ENCODE data around the gene DNTTIP2.

Gene DNTTIP2

GRCh38 chr1:93908394-93909145 lies 29.6 kb upstream of the DNTTIP2 start:
- no peak for TF ChIP-seq CTCF (IDR thresholded peaks at IDR 0.05; ENCODE audit: insufficient read depth, missing control alignments)
- FAIRE-seq (no peak), DNase-seq (ENCODE audit: insufficient read length, low spot score) (no peak)

DNA sequence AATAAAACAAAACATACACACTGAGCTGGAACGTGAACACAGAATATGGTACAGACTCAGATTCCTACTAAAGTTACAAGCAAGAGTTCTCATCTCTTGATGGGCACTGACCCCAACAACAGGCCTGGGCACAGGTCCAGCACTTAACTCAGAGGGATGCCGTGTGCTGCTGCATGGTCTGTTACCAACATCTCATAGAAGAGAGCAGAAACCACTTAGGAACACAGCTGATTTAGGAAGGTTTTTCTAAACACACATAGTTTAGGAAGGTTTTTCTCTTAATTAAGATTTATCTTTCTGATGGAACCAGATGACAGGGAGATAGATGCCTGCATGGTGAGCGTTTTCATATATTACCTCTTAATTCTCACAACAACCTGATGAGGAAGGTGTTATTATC lies 28.7 kb upstream of the DNTTIP2 start:
- TF ChIP-seq CTCF (IDR thresholded peaks at IDR 0.05; ENCODE audit: insufficient read depth, missing control alignments) = no peak
- DNase-seq (ENCODE audit: insufficient read length, low spot score) (no peak), FAIRE-seq (no peak)

DNA sequence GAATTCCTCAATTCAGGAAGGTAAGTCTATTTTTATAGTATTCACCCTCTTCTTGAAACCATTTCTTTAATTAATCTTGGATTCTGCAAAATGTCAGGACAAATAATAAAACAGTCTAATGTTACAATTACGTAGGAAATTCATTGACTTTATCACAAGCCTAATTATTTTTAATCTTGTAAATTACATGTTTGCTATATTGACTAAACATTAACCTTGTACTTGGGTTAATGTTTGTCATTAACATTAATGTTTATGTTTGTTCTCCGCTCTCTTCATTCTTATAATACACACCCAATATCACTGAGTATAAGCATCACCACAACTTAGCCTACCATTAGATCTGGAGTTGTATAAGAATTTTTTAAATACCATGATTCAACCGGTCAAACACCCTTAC lies 27.5 kb upstream of the DNTTIP2 start:
- DNase-seq (ENCODE audit: insufficient read length, low spot score) (no peak), FAIRE-seq (no peak)
- no peak for TF ChIP-seq CTCF (IDR thresholded peaks at IDR 0.05; ENCODE audit: insufficient read depth, missing control alignments)

- no peak for TF ChIP-seq CTCF (IDR thresholded peaks at IDR 0.05; ENCODE audit: insufficient read depth, missing control alignments)
- DNase-seq (ENCODE audit: insufficient read length, low spot score) = no peak
- FAIRE-seq = no peak
These were observed 26.7 kb upstream of the DNTTIP2 start for GRCh38 chr1:93905734-93906133.

DNA sequence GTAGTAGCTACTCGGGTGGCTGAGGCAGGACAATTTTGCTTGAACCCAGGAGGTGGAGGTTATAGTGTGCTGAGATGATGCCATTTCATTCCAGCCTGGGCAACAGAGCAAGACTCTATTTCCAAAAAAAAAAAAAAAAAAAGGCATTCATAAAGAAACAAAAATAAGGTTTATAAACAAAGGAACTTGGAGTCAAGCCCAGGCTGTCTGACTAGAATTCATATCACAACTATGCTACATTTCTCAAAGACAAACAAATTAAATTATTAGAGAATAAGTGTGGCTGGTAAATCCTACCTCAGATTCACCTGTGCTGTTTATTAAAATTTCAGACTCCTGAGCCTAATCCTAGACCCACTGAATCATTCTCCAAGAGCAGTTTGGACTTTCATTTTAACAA lies 26.0 kb upstream of the DNTTIP2 start:
- FAIRE-seq = no peak
- TF ChIP-seq CTCF (IDR thresholded peaks at IDR 0.05; ENCODE audit: insufficient read depth, missing control alignments) = no peak
- no peak for DNase-seq (ENCODE audit: insufficient read length, low spot score)

- FAIRE-seq = no peak
- no peak for TF ChIP-seq CTCF (IDR thresholded peaks at IDR 0.05; ENCODE audit: insufficient read depth, missing control alignments)
- DNase-seq (ENCODE audit: insufficient read length, low spot score) = no peak
These were observed 25.2 kb upstream of the DNTTIP2 start for GRCh38 chr1:93904228-93904627.

GRCh38 chr1:93900723-93901504 lies 21.9 kb upstream of the DNTTIP2 start:
- FAIRE-seq (no peak), DNase-seq (ENCODE audit: insufficient read length, low spot score) (no peak)
- no peak for TF ChIP-seq CTCF (IDR thresholded peaks at IDR 0.05; ENCODE audit: insufficient read depth, missing control alignments)
